ENCODE data around the gene ERVH48-1. TPM values are rescaled to one million over a fixed set of nuclear protein-coding genes. Genes with fewer than 3 reads are reported as not detected.
A peak's percentile ranks its signal among the peaks of the same experiment; 100 is the strongest.

The ERVH48-1 gene
- total RNA-seq (2022) = 37.9 and 47.7 TPM in 2 replicates
- percentile 81 among the genes with signal in this experiment for Bru-seq, nascent RNA
- percentile 88 among the genes with signal in this experiment for BruChase-seq, experiment 1, labeled RNA remaining after a 2-hour chase
- BruChase-seq, experiment 2, labeled RNA remaining after a 6-hour chase = percentile 96 among the genes with signal in this experiment
- long read RNA-seq, transcript ERVH48-1-201 (2 exons, 2,790 nt) = major isoform, 78 of 90 reads
- long read RNA-seq, partial matches to known transcripts = 0 of 90 reads
- long read RNA-seq, other reads (novel, unspliced or antisense) = 10 of 90 reads

- intact Hi-C loops (cut with micrococcal nuclease; ENCODE audit: unreplicated experiment) = loop anchor here (2.0 kb wide), 1 partner anchor 49 kb away; the partner anchor contains the start of gene PKNOX1
Measured at GRCh38 chr21:42925114-42925926, at the start of gene ERVH48-1. Gene ERVH48-1 (minus strand): TSS chr21:42925630. CDS start chr21:42919006, 6,624 bp downstream.

DNA sequence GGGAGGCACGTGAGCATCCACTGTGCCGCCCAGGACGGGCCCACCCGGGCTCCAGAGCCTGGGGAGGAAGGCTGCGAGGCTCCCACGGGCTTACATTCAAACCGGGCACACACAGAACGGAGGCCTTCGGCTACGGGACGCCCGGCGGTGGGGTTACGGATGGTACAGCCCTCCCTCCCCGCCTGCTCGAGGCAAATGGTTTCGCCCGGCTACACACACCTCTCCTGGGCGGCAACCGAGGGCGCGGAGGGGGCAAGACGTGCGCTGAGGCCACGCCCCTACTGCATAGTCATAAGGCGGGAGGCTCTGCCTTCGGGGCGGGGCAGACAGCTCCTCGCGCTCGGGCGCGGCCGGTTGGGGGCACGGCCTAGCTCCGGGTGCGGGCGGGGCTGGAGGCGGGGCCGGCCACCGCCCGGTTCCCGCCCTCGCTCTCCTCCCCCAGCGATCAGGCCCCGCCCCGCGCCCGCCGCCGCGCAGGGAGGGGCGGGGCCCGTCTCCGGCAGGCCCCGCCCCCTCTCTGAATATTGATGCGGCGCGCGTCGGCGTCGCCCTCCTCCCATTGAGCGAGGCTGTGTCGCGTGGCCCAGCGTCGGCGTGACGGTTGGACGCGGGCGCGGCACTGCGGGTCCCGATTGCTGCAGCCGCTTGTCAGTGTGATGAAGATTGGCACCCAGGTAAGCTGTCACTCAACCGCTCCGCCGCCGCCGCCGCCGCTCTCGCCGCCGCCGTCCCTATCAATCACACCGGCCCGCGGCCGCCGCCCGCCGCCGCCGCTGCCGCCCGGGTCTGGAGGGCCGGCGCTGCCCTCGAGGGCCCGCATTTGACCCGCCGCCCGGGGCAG lies 48.8 kb upstream of the ERVH48-1 start, which contains the start of gene PKNOX1:
Gene PKNOX1 (plus strand): TSS at position 572 of the 841 bp plus-strand sequence. CDS start 29,820 bp downstream, outside the sequence.
- intact Hi-C loops (cut with micrococcal nuclease; ENCODE audit: unreplicated experiment) = loop anchor here (1.0 to 2.0 kb wide), 3 partner anchors 19 to 49 kb away; partner anchors contain the start of gene ERVH48-1
- Mint-ChIP-seq H3K9me3 (ENCODE audit: unreplicated experiment) (no peaks in the 10 kb centered on the region), H3K27ac (ENCODE audit: unreplicated experiment) (peak within 1 kb of the TSS; percentile 88), H3K4me1 (ENCODE audit: low read depth, unreplicated experiment) (peaks cover 18% of the 10 kb centered on the region), H3K36me3 (ENCODE audit: insufficient read depth, unreplicated experiment) (peaks cover 57% of the 10 kb centered on the region), H3K27me3 (ENCODE audit: insufficient read depth, unreplicated experiment) (no peaks in the 10 kb centered on the region), H3K4me3 (ENCODE audit: unreplicated experiment) (peak within 1 kb of the TSS; percentile 80)
- peak; percentile 99 for DNase-seq
- TF ChIP-seq, protein P1, sequence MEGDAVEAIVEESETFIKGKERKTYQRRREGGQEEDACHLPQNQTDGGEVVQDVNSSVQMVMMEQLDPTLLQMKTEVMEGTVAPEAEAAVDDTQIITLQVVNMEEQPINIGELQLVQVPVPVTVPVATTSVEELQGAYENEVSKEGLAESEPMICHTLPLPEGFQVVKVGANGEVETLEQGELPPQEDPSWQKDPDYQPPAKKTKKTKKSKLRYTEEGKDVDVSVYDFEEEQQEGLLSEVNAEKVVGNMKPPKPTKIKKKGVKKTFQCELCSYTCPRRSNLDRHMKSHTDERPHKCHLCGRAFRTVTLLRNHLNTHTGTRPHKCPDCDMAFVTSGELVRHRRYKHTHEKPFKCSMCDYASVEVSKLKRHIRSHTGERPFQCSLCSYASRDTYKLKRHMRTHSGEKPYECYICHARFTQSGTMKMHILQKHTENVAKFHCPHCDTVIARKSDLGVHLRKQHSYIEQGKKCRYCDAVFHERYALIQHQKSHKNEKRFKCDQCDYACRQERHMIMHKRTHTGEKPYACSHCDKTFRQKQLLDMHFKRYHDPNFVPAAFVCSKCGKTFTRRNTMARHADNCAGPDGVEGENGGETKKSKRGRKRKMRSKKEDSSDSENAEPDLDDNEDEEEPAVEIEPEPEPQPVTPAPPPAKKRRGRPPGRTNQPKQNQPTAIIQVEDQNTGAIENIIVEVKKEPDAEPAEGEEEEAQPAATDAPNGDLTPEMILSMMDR (IDR thresholded peaks at IDR 0.05; ENCODE audit: insufficient read depth in 1 of 2, low read depth in 1 of 2, low read length in 1 of 2, severe bottlenecking in 1 of 2, unreplicated experiment in 1 of 2) = no peak
- Histone ChIP-seq H3K4me1 (peaks cover 53% of the 10 kb centered on the region), H3K4me3 (ENCODE audit: low read depth, low read length) (peak within 1 kb of the TSS; percentile 63), H3K27me3 (replicated peaks; ENCODE audit: control insufficient read depth, insufficient read depth, low read length) (no peaks in the 10 kb centered on the region), H3K36me3 (ENCODE audit: control insufficient read depth, insufficient read depth, low read length) (no peaks in the 10 kb centered on the region), H3K9me3 (no peaks in the 10 kb centered on the region)
- BruUV-seq (replicated peaks) = no TSS peak
- ChIA-PET CTCF (interaction anchor here (0.6 to 0.7 kb wide), 5 partner anchors 11 to 153 kb away, joined by 3 to 6 read pairs (median 4); no protein-coding TSS in a partner anchor), POLR2A (interaction anchor here (0.5 to 1.3 kb wide), 16 partner anchors 12 to 377 kb away, joined by 3 to 24 read pairs (median 4); partner anchors contain the start of genes ERVH48-1 and NDUFV3)

More at GRCh38 chr21:42925114-42925926, at the start of gene ERVH48-1:
- Mint-ChIP-seq H3K4me3 (ENCODE audit: unreplicated experiment) (peak within 1 kb of the TSS; percentile 83), H3K4me1 (ENCODE audit: low read depth, unreplicated experiment) (peaks cover 17% of the 10 kb centered on the region), H3K27ac (ENCODE audit: unreplicated experiment) (peak within 1 kb of the TSS; percentile 88), H3K27me3 (ENCODE audit: insufficient read depth, unreplicated experiment) (no peaks in the 10 kb centered on the region), H3K9me3 (ENCODE audit: unreplicated experiment) (no peaks in the 10 kb centered on the region), H3K36me3 (ENCODE audit: insufficient read depth, unreplicated experiment) (peaks cover 20% of the 10 kb centered on the region)
- DNase-seq = peak; percentile 74 to 83
- Histone ChIP-seq H3K36me3 (ENCODE audit: control insufficient read depth, insufficient read depth, low read length) (no peaks in the 10 kb centered on the region), H3K4me3 (ENCODE audit: low read depth, low read length) (peak within 1 kb of the TSS; percentile 28), H3K4me1 (peaks cover 36% of the 10 kb centered on the region), H3K27me3 (replicated peaks; ENCODE audit: control insufficient read depth, insufficient read depth, low read length) (no peaks in the 10 kb centered on the region), H3K9me3 (no peaks in the 10 kb centered on the region)
- BruUV-seq (replicated peaks) = TSS peak; percentile 48
- POLR2A ChIA-PET = interaction anchor here (0.6 to 0.7 kb wide), 3 partner anchors 30 to 49 kb away, joined by 3 to 4 read pairs (median 3); partner anchors contain the start of gene PKNOX1
- CTCF ChIA-PET = no interaction called here
- TF ChIP-seq, protein P1 (IDR thresholded peaks at IDR 0.05; ENCODE audit: insufficient read depth in 1 of 2, low read depth in 1 of 2, low read length in 1 of 2, severe bottlenecking in 1 of 2, unreplicated experiment in 1 of 2) = no peak

All from Caco-2 (cell line).